NCI-H526 treated with DMSO at 0.1 percent for 48 hours (cell line): ENCODE results near the gene C19orf12.
"Not testable (repeated sequence)": the region's sequence is repeated elsewhere in the genome, so short reads cannot be mapped to it uniquely, and the experiment has no call there.

ENCODE experiments used
- DNase-seq: peaks from one replicate; lab custom pipeline; 2025; lab: John Stamatoyannopoulos, UW

Gene C19orf12

DNA sequence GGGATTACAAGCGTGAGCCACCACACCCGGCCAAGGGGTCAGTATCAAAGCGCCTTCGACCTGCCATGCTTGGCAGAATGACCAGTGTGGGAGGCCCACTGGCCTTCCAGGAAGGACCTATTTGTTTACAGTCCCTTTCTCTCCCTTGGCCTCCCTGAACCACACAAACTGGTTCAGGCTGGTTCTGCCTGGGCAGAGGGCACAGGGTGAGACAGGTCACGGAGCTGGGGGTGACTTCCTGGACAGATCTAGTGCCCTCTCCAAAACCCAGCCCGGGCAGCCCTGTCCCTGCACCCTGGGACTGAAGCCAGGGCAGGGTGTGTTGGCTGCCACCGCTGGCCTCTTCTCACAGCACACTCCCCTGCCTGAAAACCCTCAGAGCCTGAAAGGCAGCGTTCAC, 38.5 kb downstream of the C19orf12 start:
- no peak for DNase-seq

- DNase-seq, result no peak
Observed at GRCh38 chr19:29675650-29676186, 39.3 kb downstream of the C19orf12 start.

DNA sequence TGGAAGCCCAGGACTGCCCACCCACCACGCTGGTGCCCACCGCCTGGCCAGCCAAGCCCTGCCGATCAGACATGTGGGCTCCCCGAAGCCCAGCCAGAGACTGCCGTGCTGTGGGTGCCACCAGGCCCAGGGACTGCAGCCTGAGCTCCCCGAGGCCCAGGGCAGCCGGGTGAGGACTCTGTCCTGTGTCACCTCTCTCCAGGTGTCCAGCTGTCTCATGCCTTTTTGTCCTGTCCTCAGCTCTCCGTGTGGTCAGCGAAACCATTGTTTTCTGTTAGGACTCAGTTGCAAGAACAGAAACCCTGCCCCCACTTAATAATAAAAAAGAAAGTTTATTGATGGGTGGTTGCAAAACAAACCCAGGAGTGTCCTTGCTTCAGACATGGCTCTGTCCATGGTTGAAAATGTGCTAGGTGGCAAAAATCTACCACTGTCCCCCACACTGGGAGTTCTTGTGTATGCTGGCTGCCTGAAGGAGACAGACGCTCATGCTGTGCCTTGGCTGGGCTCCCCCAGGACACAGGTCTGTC, 39.9 kb downstream of the C19orf12 start:
- no peak for DNase-seq

GRCh38 chr19:29674374-29675119, 40.5 kb downstream of the C19orf12 start:
- DNase-seq, result no peak

DNA sequence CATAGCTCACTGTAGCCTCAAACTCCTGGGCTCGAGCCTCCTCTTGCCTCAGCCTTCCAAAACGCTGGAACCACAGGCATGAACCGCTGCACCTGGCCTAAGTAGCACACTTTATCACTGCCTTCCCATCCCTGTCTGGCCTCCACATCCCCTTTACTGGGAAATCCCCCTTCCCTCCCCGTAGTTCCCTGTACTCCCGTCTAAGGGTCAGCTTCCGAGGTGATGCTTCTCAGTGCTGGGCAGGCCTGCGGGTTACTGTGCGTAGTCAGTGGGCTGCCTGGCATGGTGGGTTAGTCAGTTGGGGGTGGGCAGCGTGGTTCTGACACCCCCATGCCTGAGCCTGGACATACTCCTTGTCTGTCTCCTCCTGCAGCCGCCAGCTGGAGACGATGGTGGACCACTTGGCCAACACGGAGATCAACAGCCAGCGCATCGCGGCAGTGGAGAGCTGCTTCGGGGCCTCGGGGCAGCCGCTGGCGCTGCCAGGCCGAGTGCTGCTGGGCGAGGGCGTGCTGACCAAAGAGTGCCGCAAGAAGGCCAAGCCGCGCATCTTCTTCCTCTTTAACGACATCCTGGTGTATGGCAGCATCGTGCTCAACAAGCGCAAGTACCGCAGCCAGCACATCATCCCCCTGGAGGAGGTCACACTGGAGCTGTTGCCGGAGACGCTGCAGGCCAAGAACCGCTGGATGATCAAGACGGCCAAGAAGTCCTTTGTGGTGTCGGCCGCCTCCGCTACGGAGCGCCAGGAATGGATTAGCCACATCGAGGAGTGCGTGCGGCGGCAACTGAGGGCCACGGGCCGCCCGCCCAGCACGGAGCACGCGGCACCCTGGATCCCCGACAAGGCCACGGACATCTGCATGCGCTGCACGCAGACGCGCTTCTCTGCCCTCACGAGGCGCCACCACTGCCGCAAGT, 41.4 kb downstream of the C19orf12 start:
- DNase-seq, result no peak

DNA sequence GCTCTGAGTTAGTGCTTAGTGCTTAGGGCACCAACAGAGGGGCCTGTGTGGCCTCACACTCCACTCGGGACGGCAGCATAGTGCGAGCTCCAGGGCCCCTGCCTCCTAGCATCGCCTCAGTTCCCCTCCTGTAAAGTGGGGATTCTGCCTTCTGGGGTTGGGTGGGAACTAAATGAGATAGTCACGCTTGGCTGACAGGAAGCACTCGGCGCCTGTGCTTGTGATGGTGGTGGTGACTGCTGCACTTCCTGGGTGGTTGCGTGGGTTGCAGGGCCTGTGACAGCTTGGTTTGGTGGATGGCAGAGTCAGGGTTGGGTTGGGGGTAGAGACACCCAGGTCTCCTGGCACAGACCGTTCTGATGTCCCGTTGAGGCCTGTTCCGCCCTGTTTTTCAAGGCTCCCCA, 42.1 kb downstream of the C19orf12 start:
- no peak for DNase-seq

DNA sequence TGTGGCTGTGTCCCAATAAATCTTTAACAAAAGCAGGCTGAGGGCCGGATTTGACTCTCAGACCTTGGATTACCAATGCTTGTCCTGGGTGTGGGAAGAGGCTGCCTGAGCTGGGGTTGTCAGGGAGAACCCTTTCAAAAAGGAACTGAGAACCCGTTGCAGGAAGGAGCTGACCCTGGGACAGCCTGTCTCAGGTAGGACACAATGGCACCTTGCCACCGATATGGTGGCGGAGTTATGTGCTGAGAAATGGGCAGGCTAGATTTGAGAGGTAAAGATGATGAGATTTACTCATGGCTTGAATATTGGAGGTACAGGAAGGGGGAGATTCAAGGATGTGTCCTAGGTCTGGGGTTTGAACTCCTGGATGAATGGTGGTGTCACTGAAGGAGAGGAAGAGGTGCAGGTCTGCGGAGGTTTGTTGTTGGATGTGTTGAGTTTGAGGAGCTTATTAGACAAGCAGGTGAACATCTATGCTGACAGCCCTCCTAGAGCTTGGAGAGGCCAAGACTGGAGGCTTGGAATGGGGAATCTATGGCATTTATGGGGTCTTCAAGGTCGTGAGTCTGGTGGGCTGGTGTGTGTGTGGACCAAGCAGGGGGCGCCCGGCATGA, 42.6 kb downstream of the C19orf12 start:
- no peak for DNase-seq

DNA sequence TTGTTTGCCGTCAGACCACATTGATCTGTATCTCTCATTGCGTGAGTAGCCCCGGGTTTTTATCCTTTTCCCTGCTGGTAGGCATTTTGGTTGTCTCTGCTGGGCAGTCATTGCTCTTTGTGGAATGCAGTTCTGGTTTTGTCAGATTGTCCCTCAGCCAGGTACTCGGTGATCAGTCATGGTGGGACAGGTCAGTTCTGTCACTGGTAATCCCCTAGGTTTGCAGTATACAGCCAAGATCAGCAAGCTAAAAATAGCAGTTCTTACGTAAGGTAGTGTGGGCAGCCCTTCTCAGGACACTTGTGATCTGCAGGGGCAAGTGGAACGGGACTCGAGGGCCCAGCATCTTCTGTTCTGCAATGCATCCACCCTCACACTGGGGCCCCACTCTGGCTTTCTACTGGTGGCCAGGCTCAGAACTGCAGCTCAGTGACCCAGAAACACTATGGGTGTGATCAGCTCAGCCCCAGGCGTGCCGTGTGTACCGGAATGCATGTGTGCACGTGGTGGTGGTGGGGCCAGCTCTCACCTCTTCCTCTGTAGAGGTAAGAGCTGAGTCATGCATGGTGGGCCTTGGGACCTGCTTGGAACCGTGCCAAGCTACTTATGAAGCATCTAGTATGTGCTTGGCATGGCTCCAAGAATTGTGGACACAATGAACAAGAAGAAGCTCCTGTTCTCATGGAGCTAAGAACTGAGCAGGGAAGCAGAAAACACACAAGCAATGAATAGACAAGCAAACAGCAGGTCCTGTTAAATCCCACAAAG, 43.5 kb downstream of the C19orf12 start:
- DNase-seq, result no peak

GRCh38 chr19:29671026-29671392, 44.1 kb downstream of the C19orf12 start:
- not testable (repeated sequence) for DNase-seq

DNA sequence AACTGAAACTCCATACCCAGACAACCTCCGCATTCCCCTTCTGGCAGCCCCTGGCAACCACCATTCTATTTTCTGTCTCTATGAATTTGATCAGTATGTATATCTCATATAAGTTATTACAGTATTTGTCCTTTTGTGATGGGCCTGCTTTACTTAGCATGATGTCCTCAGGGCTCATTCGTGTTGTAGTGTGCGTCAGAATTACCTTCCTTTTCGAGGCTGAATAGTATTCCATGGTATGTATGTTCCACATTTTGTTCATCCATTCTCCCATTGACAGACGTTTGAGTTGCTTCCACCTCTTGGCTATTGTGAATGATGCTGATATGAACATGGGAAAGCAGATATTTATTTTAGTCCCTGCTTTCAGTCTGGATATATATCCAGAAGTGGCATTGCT, 44.8 kb downstream of the C19orf12 start:
- DNase-seq, result no peak

DNA sequence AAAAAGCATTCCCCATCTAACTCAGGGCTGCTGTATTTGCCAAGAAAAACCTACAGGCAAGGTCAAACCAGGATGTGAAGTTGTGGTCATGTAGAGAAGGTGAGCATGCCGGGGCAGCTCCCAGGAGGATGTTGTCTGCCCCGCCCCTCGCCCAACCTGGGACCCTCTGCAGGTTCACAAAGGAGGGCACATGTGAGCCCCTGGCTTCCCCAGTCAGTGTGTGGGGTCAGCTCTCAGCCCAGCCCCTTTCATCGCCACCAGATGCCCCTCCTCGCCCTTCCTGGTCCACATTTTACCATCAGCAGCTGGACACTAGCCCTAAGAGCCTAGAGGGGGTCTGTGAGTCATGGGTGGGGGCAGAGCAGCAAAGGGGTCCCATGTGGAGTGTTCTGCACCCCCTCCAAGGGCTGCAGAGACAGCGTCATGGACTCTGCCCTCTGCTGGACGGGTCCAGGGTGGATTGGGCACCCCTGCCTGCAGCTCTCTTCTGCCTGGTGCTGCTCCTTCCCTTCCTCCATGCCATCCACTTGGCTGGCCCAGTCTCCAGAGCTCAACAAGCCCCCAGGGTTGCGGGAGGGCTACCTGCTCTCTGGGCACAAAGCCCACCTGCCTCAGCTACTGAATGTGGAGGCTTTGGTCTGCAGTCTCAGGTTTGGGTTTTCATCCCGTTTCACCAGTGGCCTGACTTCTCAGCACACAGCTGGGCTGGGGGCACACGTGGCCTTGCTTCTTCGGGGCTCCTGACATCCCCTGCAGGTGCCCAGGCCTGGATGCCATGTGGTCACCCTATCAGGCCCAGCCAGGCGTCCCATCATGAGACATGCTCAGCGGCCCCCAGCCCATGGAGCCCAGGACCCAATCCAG, 46.1 kb downstream of the C19orf12 start:
- DNase-seq, result no peak

DNA sequence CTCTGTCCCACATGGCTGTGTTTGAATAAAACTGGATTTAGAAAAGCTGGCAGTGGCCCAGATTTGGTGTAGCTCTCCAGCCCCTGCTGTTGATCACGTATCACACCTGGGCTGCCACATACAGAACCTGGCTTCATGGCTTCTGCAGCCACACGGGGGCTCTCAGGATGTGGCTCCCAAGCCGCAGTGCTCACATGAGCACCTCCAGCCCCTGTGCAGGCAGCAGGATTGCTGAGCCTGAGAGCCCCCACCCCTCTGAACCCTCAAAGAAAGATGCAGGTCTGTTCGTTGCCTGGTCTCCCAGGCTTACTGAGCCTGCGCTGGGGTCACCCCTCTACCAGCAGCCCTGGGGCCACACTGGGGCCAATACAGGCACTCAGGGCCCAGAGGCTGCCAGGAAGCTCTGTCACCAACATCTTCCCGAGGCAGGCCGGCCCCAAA, 47.1 kb downstream of the C19orf12 start:
- no peak for DNase-seq

DNA sequence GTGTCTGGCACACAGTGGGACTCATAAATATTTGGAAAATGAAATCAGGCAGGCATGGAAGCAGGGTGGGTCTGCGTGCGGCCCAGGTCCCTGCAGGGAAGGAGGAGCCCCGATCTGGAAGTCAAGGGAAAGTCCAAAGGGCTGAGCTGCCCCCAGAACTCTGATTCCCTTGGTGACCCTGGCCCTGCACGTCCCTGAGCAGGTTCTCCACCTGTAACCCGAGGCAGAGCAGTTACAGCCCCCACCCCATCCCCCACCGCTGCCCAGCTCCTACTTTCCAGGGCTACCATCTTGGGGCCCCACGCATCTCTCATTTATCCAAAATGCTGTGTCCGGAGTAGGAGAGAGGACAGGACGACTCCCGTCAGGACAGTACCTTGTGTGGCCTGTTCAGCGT, 47.7 kb downstream of the C19orf12 start:
- no peak for DNase-seq

DNA sequence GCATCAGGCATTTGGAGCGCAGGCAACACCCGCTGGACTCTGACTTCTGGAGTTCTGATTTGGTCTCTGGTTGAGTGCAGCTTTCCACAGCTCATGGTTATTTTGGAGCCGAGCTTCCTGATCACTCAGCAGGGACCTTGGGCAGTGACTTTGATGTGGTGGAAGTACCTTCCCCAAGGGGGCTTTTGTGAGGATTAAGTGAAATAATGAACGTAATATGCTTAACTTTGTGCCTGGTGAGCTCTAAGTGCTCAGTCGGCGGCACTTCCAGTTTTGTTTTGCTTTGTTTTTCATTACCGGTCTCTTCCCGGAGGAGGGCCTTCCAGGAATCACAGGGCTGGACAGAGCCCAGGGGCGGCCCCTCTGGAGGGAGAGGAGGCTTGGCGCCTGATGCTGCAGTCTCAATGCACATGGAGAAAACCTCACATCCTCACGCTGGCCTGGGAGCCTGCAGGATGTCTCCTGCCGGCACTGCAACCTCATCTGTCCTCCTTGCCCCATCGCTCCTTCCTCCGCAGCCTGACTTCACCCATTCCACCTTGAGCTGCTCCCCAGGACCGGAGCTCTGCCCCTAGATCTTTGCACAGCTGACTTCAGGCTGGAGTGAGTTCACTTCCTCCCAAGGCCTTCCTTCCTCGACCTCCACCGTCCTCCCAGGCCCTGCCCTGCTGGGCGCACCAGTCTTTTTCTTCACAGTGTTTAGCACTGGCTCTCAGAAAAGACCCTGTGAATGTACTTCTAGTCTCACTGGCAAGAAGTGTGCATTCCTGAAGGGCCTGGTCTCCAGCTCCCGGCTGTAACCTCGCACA, 48.3 kb downstream of the C19orf12 start:
- no peak for DNase-seq

DNA sequence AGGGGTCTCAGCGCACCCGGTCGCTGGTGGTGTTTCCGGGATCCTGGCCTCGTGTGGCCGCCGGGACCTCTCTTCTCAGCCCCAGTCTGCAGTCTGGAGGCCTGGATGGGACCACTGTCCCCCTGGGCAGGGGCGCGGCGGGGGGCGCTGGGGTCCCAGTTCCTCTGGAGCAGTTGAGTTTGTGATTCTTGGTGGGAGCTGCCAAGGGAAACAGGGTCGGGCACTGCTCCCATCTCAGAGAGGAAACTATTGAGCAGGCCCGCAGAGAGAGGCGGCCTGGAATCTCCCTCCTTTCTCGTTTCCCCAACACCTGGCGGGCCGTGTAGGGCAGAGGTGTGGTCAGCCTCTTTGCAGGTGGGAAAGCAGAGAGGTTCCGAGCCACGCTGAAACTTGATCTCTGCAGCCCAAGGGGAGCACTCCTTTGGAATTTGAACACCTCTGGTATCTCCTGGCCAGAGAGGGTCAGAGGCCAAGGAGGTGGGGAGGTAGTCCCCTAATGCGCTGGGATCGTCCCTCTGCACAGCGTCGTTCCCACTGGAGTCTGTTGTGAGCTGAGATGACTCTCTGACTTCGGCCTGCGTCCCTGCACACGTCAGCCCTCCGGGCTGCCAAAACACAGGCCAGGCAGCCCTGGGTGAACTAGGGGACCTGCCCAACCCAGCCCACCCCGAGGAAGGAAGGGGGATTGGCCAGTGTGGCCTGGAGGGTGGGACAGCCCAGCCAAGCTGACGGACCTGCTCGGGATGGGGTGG, 49.1 kb downstream of the C19orf12 start:
- no peak for DNase-seq

- peak; percentile 51 for DNase-seq
Observed at GRCh38 chr19:29665215-29665825, 49.7 kb downstream of the C19orf12 start, which contains the start of gene PLEKHF1. TSS of gene PLEKHF1 (plus strand) at chr19:29665461. CDS start at chr19:29673840, 8,379 bp downstream.

DNA sequence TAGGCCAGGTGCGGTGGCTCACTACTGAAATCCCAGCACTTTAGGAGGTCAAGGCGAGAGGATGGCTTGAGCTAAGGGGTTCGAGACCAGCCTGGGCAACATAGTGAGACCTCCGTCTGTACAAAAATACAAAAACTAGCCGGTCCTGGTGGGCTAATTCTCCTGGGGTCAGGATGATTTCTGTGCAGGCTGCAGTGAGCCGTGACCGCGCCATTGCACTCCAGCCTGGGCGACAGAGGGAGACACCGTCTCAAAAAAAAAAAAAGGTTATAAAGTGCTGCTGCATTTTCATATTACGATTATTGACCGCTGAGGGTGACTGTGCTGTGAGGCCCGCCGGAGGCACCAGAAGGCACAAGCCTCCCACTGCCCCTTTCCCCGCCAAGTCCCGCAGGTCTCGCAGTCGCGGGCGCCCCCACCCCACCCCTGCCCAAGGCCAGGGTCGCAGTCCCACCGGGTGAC, 50.3 kb downstream of the C19orf12 start:
- no peak for DNase-seq
